ENCODE measurements around the gene SLC39A8.
A peak's percentile ranks its signal among the peaks of the same experiment; 100 is the strongest.
"Not testable (repeated sequence)": the region's sequence is repeated elsewhere in the genome, so short reads cannot be mapped to it uniquely, and the experiment has no call there.

The SLC39A8 gene

DNA sequence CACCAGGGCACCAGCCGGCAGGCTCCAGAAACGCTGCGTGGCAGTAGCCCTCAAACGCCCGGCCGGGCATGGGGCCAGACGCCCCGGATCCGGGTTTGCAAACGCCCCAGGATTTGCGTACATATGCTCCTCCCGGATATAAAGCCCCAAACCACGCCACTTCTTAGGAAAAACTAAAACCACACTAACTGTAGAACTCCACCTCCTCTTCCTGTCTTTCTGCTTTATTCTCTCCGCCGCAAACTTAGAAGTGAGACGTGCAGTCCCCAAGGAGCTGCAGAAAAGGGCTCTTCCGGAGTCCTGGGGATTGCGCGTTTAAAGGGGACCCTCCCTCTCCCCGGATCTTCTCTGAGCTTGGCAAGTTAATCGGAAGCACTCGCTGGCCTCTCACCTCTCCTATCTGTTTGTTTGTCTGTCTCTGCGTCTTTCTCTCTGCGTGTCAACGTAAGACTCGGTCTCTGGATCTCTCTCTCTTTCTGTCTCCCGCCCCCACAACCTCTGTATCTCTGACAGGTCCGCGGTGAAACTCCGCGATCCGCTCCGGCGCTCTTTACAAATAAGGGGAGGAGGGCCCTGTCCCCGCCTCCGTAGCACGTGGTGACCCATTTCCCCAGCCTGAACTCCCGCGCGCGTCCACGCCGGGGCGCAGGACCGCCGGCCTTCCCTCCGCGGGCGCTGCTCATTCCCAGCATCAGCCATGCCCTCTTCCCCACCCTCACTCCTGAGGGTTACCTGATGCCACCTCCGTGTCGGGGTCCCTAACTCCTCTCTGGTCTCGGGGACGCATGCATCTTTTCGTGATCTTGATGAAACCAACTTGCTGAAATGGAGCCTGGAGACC lies at the start of gene SLC39A8:
TSS of gene SLC39A8 (minus strand) at position 529 of the 841 bp plus-strand sequence. CDS start 820 bp downstream, outside the sequence.
- DNase-seq, result peak; percentile 79

DNA sequence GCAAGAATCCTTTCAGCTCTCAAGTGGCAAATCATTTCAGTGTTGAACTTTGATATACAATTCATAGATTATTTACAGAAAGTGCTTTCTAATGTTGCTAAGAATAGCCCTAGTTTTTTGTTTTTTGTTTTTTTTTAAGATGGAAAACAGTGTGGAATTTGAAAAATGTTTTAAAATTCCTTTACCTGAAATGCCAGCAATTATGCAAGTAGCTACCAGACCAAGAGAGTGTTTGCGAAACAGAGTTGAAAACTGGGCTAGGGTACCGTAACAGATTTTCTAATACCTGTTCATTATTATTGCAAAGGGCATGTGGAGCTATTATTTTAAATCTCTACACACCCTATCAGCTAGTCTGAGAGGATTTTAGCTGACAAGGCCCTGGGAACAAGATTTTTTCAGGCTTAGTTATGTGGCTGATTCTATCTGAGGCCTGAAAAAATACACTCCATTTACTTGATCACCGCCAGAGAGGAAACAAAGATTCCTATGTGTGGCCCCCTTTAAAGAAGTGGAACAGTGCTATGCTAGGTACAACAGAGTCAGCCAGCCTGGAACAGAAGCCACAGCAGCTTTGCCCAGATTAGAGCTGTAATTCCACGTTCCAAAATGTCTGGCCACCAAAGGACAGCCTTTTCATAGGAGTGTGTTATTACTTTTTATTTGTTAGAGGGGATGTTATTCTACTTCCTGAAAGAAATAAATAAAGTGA lies 46.9 kb upstream of the SLC39A8 start:
- no peak for DNase-seq

DNA sequence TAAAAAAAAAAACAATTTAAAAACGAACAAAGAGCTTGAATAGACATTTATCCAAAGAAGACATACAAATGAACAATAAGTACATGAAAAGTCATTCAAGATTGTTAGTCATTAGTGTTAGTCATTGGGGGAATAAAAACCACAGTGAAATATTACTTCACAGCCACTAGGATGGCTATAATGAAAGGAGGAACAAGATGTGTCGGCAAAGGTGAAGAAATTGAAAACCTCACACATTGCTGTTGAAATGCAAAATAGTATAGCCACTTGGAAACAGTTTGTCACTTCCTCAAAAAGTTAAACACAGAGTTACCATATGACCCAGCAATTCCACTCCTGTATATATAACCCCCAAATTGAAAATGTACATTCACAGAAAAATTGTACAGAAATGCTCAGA lies 45.2 kb upstream of the SLC39A8 start:
- no peak for DNase-seq

DNA sequence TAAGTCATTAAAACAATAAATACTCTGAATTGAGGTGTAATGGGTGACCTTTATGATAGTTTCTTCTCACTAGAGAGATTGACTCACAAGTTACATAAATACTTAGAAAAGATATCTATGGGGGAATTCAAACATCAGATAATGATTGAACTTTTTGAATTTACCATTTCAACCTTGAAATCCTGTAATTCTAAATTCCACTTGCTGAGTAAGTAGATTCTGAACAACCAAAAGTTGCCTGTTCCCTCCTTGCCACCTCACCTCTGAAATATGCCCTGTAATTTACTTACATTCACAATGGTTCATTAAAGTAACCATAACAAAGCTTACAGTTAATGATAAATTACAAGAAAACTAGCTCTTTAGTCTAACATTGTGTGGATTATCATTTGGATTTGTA lies 43.3 kb upstream of the SLC39A8 start:
- no peak for DNase-seq

DNA sequence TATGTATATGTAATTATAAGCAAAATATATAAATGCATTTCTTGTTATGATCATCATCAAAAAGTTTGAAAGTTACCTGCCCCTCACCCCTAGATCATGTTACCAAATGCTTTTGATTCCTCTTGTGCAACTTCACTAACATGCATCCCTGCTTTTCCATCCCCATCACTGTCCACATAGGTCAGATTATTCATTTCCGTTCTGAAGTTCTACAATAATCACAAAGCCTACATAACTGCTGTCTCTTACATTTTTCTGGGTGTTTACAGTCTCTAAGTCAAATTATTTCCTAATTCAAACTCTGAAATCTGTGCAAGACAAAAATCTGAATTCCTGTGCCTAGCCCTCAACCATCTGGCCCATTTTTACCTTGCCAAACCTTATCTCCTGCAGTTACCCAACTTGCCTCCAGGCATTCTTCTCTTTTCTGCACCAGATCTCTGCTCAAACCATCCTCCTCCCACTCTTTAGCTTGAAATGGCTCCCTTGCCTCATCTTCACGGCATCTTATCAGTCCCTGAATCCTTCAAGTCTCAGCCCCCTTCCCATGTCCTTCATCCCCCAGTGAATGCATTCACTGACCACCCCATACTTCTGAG lies 42.4 kb upstream of the SLC39A8 start:
- no peak for DNase-seq

DNA sequence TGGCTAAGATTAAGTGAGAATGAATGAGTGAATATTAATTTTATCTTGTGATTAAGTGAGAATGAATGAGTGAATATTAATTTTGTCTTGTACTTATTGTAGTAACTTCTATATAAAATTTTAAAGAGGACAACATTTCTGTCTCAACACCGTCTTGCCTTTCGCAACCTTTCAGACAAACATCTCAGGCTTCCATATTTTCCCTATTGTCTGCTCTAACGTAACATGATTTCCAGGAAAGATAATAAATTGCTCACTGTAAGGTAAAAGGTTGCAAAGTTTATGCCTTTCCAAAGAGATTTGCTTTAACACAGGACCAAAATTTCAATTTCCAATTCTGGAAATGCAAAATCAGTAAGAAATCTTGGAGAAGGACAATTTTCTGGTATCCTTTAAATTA lies 41.7 kb upstream of the SLC39A8 start:
- DNase-seq, result no peak

DNA sequence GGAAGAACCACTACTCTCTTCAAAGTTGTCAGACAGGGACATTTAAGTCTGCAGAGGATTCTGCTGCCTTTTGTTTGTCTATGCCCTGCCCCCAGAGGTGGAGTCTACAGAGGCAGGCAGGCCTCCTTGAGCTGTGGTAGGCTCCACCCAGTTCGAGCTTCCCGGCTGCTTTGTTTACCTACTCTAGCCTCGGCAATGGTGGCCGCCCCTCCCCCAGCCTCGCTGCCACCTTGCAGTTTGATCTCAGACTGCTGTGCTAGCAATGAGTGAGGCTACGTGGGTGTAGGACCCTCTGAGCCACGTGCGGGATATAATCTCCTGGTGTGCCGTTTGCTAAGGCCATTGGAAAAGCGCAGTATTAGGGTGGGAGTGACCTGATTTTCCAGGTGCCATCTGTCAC lies 35.0 kb upstream of the SLC39A8 start:
- not testable (repeated sequence) for DNase-seq

DNA sequence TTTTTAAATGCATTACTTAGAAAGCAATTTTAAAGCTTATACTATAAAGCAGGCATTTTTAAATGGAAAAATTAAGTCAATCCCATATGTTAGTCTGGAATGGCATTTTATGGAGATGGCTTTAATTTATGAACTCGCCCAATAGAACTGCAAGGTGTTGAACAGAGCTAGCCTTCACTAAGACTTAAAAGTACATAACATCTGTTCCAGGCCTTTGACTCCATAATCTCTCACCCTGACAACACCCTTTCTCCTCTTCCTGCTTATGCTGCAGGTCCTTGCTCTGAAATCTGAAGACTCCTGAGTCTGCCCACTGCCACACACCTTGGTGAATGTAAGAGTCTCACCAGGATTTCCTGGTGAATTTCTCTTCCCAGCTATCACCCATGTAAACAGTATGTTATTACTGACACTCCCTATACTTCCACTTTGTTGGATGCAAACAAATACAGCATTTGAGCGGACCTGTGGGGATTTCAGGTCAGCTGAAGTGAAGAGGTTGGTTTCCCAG lies 17.7 kb upstream of the SLC39A8 start:
- no peak for DNase-seq

DNA sequence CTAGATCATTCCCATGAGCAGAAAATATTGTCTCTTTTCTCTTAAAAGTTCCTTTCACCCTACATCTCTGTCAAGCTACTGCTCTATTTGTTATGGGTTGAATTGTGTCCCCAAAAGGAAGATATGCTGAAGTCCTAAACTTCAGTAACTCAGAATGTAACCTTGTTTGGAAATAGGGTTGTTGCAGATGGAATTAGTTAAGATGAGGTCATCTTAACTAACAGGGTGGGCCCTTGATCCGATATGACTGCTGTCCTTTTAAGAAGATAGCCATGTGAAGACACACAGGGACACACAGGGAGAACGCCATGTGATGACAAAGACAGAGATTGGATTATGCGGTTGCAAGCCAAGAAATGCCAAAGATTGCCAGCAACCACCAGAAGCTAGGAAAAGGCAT lies 12.8 kb upstream of the SLC39A8 start:
- DNase-seq, result no peak

DNA sequence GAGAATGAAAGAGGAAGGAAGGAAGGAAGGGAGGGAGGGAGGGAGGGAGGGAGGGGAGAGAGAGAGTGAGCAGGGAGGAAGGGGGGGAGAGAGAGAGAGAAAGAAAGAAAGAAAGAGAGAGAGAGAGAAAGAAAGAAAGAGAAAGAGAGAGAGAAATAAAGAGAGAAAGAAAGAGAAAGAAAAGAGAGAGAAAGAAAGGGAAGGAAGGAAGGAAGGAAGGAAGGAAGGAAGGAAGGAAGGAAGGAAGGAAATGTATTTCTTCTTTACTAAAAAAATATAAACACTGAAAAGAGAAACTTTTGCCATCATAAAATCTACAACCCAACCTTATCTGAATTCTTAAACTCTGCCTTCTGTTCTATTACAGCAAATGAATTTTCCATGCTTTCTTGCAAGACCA lies 12.4 kb upstream of the SLC39A8 start:
- DNase-seq, result not testable (repeated sequence)

DNA sequence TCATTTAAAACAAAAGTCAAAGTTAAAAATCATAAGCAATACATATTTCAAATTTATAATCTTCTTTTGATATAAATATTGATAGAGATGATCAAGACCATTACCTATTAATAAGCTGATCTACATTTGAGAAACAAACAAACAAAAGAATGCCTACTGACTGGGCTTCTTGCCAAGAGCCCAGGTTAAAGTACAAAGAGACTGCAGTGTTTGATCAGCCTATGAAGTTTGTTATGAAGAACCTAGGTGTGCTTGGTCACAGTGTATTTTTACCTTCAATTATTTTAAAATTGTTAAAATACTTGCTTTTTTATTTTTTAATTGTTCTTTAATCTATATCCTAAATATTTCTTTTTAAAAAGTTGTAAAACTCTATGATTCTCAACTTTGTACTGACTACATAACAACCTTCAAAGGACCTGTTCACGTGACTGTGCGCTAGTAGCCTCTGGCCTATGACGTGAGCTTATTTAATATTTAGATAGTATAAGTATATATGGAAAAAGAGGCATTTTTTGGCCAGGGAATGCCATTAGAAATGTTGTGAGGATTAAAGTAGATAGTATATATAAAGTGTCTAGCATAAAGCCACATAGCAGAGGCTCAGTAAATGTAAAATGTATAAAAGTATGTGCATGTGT lies 11.4 kb upstream of the SLC39A8 start:
- DNase-seq, result no peak

DNA sequence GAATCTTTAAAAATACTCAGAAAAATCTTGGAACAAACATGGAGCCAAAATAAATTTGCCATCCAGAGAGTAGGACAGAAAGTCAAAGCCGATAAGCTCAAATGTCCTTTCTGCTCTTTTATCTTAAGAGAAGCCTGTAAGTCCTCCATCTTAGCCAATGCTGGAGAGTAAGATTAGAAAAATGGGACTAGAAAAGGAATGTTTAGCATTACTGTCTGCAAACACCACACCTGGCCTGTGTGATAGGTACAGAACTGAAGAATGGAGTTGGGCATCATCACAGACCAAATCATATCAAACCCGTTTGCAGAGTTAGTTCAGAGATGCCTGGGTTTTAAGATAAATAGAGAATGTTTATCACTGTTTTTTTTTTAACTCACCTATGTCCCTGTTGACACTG lies 10.5 kb upstream of the SLC39A8 start:
- no peak for DNase-seq

DNA sequence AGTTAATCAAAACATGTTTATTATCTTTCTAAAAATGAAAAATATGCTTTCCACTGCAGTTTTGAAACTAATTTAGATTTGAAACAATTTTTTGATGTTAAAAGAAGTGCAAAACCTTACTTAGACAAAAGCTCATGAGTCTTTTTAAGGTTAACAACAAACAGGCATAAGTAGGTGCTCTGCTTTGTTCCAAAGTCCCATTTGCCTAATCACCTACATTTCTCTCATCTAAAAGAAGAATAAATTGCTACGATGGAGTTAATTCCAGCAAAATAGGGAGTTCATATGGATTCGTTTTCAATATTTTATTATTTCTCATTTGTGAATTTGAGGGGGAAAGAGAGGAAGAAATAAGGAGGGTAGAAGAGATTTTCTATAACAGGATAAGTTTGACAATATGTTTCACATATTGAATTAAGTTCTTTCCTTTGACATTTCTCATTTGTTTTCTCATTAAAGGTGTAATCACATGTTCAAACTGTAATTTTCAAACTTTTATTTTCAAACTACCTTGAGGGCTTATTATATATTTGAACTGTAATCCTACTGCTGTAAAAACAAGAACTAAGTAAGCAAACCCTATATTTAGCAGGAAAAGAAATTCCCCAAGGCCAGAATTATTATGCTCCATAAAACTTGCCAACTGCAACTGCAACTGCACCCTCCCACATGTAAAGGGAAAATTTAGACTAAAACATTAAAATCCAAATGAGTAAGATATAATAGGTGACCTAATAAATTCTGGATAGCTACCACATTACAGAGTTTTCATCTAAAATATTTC lies 9.6 kb upstream of the SLC39A8 start:
- no peak for DNase-seq

DNA sequence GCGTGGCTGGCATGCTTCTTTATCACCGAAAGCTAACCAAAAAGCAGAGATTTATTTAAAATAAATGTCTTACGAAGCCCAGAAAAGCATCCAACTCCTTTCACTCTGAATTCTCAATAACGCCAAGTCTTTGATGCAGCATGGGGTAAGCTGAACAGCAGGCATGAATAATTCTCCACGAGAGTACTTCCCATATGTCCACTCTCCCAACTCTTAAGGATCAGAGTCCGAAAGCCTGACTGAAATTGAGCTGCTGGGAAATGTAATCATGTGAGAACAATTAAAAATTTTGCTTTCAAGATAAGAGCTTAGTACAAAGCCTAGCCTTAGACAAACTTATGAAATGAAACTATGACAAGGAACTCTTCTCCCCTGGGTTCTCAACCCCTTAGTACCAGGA lies 7.5 kb upstream of the SLC39A8 start:
- DNase-seq, result no peak

DNA sequence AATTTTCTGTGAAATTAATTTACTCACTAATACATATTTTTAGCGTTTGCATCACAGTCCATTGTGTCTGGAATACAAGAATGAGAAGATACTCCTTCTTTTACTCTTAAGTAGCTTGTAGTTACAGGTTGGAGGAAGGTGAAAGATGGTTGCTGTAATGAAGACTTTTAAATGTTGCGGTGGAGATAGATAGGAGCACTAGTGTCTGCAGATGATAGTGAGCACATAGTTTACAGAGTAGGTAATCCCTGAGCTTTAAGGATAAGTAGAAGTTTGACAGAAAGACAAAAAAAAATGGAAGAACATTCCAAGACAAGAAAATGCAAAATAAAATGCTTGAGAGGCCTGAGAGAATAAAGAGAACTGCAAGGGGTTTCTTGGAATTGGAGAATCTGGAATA lies 5.4 kb upstream of the SLC39A8 start:
- DNase-seq, result no peak

DNA sequence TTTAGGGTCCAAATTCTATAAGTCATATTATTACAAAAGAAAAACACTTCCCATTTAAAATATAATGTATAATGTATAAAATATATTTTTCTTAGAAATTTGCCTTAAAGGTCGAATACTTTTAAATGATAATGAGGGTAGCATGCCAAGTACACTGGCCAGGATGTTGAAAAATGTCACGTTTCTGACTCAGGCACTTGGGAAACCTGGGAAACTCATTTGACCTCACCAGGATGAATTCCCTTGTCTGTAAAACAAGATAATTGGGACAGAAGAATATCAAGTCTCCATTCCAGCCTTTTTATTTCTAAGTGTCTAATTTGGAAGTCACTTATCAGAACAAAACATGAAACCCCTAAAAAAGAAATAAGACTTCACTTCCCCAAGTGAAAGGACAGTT lies 3.4 kb upstream of the SLC39A8 start:
- no peak for DNase-seq

DNA sequence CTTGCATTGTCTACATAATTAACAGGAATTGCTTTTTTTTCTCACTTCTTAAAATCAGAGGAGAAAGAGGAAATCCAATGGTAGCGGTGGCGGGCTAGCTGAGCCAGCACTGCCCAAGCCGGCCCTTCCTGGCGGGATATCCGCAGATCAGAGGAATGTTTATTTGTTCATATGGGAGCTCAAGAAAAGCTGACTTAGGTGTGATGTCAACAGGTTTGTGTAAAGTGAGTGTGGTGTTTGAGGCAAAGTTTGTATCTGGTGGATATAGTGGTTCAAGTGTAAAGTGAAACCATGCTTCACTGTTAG lies 466 bp upstream of the SLC39A8 start:
- no peak for DNase-seq

DNA sequence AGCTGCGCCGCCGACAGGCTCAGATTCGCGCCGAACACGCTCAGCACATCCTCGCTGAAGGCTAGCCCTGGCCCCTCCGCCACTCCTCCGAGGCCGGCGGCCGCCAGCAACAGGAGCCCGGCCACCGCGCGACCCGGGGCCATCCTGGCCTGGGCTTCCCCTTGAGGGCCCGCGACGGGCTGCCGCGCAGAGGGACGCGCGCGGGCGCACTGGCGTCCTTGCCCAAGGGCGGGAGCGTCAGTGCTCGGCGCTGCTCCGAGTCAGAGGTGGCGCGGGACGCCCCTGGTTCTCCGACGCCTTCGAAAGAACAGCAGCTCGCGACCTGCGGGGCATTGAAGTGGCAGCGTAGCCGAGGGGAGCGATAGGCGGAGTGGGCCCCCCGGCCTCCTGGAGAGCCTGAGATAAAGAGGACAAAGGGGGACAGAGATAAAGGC lies 745 bp downstream of the SLC39A8 start:
- DNase-seq, result peak; percentile 36

DNA sequence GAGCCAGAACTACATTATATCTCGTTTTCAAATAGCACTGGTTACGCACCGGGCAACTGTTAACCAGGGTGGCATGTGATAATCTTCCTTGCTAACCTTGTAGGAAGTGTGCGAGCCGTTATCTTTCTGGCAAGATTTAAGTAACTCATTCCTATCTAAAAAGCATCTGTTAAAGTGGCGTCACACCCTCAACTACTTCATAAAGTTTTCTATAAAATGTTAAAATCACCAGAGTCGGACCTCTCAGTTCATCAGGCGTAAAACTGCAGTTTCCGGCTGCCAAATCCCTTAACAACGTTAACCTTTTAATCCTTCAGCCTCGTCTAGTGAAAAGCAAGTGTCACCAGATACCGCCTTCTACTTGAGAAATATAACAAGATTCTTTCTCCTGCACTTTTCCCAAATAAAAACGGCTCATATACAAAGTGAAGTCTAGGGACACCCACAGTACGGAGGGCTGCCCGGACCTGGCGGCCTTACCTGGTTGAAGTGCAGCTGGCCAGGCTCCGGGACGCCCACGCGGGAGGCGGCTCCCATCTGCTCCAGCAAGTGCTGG lies 1.2 kb downstream of the SLC39A8 start:
- no peak for DNase-seq

DNA sequence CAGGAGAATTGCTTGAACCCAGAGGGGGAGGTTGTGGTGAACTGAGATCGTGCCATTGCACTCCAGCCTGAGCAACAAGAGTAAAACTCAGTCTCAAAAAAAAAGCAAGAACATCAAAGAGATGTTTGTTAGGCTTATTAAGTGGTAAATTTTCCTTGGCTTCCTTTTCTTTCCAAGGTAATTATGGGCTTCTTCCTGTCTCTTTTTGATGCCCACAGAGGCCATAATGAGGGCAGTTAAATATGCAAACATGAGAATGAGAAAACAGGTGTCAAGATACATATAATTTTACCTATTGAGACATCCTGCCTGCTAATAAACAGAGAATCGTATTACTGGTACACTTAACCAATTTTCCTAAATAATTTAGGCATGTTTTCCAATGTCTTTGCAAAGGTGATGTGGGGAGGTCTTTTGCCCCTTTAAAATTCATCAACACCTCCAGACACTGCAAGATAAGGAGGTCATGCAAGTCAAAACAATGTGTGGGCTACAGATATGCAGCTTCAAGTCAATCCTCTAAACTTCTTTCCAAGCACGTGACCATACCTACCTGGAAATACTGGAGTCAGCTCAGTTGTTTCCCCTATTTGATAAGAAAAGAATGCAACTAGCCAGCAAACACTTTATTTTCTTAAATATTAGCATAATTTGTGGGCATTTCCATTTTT lies 2.7 kb downstream of the SLC39A8 start:
- no peak for DNase-seq

DNA sequence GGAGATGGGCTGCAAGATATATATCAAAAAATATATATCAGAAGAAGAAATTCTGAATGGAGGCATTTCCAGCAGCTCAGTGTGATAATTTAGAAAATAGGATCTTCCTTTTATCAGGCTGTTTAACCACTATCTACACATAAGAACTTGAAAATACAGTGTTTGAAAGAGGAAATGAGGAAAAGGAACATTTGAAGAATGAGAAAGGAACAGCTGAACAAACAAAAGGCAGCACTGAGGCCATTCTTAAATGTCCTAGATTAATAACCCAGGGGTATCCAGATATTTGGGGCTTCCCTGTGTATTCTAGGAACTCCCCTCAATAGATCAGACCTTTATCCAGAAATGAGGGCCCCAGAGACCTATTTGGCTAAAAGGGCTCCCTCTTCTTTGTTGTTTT lies 4.1 kb downstream of the SLC39A8 start:
- no peak for DNase-seq

DNA sequence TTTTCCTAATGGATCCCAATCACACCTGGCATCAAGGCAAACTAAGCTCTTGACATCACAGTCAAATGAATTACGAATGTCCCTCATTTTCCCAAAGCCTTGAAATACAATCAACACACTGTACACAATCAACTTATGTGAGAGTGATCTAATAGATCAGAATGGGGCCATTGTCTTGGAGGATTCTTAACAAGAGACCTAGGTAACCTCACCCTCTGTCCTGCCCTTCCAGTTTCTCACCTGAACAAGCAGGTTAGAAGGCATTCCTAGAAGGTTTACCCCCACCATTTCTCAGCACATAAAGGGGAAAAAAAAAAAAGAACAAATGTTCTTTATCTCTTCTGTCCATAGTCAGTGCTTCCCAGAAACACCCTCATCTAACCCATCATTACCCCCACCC lies 6.3 kb downstream of the SLC39A8 start:
- DNase-seq, result no peak

Measured in NCI-H1092 (cell line).